Stimulated activated naive CD8-positive, alpha-beta T cell treated with anti-CD3 and anti-CD28 coated beads, Interleukin-15, Interleukin-2, amounts not matched to agents 100 U/mL and 50 U/mL, for 24 hours (primary cell): ENCODE data around the gene R3HCC1L.

ENCODE experiments used
- ATAC-seq: fragments of 150-1000 bp; cut with Tn5 transposase; one replicate; pipeline ENCODE4 v1.10.0; 2021
- DNase-seq: peaks from one replicate; pipeline ENCODE4 v3.0.0; 2021

R3HCC1L gene

DNA sequence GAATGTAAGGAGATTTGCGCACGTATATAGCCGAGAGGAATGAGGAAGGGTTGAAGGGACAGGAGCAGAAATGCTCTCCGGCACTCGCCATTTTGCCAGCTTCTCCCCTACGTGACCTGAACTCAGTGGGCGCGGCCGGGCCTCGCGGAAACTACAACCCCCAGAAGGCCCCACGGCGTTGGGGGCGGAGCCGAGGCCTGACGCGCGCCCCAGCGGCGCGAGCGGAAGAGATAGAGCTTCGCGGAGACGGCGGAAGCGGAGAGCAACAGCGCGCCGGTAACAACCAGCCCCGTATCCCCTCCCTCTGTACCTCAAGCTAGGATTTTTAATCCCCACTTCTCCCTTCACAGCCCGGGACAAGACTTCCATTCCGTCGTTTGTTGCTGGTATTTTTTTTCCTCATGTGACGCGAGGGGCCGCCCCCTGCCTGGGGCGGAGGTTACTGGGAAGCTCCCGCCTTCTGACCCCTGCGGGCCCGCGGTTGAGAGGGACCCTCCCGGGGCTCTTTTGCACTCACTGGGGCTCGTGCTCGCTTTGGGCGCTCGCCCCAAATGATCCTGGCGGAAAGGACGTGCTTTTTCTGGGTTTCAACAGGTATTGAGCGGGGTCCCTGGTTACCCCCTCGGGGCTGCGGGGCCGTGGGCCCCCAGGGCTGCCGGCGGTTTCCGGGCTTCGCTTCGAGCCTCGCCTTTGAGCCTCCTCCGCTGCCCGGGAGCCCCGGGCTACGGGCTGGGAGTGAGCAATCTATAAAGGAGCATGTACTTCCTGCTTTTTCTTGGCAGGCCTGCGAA, at the start of gene R3HCC1L:
TSS of gene R3HCC1L (plus strand) at position 227 of the 791 bp plus-strand sequence. CDS start 73,458 bp downstream, outside the sequence.
- ATAC-seq (peak; percentile 98), DNase-seq (peak; percentile 96)

DNA sequence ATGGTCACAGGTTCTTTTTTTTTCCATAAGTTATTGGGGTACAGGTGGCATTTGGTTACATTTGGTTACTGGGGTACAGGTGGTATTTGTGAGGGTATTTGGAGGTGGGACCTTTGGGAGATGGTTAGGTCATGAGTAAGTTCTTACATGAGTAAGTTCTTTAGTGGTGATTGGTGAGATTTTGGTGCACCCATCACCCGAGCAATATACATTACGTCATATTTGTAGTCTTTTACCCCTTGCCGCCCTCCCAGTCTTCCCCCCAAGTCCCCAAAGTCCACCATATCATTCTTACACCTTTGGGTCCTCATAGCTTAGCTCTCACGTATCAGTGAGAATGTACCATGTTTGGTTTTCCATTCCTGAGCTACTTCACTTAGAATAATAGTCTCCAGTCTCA, 49.2 kb upstream of the R3HCC1L start:
- no peak for ATAC-seq

DNA sequence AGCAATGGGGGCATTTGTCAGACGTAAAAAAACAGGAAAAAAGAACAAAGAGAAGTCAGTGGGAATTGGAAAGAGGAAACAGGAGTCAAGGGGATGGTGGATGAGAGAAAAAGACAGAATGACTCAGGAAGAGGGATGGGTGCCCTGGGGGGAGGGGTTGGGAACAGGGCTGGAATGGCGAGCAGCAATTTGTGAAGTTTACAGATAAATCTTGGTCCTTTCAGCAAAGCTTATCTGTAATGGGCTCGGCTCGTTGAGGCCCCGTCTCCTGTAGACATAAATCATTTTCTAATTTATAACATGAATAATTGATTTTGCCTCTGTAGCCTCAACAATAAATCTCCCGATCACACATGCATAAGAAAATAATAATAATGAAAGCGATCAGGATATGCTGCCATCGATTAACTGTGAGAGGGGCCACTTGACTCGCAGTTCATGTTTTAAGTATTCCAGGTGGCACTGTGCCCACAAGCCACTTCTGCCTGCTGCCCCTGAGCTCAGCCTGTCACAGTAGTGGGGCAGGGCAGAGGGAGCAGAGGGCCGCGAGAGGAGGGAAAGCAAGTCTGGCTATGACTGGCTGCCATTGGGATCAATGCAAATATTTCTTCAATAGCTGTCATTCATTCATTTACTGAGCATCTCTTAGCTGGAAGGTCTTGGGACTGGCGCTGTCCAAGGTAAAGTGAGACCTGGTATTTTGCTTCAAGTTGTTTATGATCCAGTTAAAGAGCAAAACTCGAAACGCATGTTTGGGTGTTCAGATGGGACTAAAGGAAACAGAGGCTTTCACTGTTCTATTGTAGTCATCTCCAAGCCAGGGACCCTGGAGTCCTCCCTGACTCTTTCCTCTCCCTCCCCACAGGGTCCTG, 47.4 kb upstream of the R3HCC1L start:
- no peak for ATAC-seq
- DNase-seq: no peak

More for the DNA sequence above, 49.2 kb upstream of the R3HCC1L start:
- DNase-seq: no peak

DNA sequence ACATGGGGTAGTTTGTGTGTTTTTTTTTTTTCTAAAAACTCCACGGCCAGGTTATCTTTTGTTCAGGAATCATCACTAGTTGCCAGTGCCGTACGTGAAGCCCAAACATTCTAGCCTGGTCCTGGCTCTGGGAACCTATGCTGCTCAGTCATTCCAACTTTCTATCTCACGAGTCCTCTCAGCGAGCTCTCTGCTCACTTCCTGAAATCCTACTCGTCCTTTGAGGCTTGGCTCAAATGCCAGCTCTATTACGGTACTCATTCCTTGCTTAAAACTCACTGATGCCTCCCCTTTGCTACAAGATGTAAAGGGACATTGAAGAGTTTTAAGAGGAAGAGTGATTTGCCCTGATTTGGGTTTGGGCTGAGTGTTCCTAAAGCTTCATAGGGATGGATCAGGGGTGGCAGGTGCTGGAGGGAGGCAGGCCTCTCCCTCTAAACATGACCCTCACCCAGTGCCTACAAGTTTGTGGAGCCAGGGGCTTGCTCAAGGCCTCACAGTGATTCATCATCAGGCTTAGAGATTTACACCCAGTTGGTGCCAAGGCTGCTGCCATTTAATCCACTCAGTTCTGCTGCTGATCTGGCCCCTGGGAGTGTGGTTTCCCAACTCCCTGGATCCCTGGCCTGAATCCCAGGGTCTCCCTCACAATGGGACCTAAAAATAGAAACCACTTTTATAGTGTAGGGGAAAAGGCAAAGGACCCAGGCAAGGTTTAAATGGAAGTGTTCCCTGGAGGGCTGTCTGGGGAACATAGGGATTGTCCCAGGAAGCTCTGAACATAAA, 46.1 kb upstream of the R3HCC1L start:
- ATAC-seq: no peak

DNA sequence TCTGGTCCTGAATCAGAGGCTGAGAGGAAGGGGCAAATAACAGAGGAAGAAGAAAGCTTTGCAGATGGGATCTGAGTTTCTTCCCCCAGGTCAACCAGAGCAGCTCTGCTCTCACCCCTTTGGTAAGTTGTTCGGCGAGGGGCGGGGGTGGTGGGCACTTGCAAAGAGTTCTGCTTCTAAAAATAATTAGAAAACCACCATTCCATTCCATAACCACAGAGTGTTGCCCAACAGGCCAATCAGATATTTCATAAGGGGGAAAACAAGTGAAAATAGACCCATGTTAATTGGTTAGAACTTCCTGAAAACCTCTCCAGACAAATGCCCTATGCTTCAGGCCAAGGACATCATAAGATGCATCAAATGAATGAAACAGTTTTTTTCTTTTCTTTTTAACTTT, 43.6 kb upstream of the R3HCC1L start:
- DNase-seq: no peak
- no peak for ATAC-seq

More for the DNA sequence above, 46.1 kb upstream of the R3HCC1L start:
- DNase-seq: no peak

DNA sequence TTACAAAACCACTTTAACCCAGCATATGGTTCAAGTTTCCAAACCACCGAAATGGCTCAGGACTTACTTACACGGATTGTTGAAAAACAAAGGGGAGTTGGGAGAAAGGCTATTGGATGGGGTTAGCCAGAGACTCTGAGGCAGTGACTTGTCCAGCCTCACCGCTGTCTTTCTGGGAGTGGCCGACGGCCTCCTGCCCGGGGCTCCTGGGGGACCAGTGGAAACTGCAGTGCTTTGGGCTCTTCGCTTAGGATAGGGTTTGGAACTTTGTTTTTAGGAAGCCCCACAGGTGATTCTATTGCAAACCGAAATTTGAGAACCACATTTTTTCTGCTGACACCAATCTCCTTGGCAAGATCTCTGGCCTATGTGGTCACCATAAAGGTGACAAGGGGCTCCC, 38.1 kb upstream of the R3HCC1L start:
- DNase-seq (no peak), ATAC-seq (no peak)

DNA sequence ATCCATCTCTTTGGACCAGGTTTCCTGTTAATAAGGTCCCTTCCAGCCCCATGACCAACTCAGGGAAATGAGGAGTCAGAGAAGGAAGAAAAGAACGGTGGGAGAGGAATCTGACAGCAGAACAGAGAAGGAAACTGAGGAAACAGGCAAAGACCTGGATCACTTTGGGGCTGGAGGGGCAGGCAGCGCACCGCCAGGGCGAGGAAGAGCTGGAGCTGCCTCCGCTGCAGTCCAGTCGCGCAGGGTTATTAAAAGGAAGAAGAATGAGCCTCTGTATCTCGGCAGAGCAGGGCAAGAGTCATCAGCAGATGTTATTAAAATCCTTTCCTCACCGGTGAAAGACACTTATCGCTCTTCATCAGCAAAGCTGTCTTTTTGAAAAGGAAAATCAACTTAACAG, 37.7 kb upstream of the R3HCC1L start:
- DNase-seq (no peak), ATAC-seq (no peak)

DNA sequence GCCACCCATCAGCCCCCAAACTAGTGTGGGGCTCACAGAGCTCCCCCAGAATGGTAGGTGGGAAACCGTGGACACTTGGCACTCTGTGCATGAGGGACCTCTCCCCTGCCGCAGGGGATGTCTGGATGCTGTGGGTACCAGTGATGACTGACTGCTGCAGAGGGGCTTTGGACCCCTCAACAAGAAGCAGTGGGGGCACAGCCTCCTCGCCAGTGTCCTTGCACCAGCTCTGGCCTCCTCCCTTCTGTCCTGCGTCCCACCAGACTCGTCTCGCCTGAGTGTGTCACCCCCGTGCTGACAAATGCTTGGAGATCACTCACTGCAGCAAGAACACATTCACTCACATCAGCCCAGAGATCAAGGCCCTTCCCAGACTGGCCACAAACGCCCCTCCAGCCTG, 37.3 kb upstream of the R3HCC1L start:
- no peak for ATAC-seq
- no peak for DNase-seq

DNA sequence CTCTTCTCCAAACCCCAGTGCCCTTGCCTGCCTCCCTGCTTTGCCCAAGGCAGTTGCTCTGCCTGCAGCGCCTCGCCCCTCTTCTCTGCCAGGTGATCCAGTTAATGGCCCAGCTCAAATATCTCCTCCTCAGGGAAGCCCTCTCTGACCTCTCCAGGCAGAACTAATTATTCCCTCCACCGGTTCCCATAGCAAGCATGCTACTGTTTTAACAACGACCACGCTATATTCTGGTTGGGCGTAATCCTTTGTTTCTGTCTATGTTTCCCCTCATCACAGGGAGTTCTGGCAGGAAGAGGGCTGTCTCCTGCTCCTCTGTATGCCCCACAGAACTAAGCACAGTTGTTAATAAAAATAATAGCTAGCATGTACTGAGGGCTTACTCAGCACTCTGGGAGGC, 36.8 kb upstream of the R3HCC1L start:
- ATAC-seq: no peak

DNA sequence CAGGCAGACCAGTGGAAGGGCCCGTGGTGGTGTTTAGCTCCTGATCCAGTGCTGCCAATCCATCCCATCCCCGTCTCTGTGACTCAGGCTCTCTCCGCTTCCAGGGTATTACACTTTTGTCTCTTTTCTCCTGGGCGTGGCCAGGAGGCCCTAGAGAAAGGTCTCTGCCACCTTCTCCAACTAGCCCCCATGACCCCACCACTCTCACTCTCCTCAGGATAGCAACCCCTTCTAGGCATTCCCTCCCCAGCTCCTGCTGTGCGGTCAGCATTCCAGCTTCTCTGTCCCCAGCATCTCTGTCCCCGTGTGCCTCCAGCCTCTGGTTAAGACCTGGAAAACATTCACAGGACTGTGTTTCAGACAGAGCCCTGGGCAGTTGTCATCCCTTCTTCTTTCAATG, 36.2 kb upstream of the R3HCC1L start:
- ATAC-seq (no peak), DNase-seq (no peak)

More for the DNA sequence above, 36.8 kb upstream of the R3HCC1L start:
- no peak for DNase-seq

DNA sequence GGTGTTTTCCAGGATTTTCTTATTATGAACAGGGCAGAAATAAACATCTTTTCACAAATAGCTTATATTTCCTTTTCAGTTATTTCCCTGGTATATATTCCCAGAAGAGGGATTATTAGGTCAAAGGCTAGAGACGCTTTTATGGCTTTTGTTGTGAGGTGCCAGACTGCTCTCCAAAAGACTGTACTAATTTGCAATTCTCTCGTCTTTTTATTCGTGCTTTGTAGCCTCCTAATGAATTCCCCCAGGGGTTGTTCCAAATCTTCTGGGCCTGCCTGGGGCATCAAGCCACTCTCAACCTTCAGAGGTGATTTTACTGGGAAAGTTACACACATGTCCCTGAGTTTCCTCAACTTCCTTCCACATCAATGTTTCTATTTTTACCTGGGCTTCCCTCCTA, 34.0 kb upstream of the R3HCC1L start:
- ATAC-seq: no peak

DNA sequence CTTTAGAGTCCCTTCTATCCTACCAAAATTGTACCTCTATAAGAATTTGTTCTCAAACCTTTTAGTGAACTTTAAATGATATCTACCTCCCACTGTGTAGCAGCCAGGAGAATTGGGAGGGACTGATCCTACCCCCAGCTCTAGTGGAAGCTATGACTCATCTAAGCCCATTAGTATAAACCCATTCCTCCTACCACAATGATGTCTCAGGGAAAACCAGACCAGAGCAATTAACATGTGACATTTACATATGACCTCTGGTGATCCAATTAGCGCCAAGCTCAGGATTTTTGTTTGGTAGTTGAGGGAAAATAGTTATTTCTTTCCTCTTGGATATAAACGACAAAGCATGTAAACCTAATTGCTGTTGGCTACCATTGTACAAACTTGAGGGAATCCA, 33.1 kb upstream of the R3HCC1L start:
- DNase-seq: no peak
- peak; percentile 68 for ATAC-seq

More for the DNA sequence above, 34.0 kb upstream of the R3HCC1L start:
- no peak for DNase-seq

DNA sequence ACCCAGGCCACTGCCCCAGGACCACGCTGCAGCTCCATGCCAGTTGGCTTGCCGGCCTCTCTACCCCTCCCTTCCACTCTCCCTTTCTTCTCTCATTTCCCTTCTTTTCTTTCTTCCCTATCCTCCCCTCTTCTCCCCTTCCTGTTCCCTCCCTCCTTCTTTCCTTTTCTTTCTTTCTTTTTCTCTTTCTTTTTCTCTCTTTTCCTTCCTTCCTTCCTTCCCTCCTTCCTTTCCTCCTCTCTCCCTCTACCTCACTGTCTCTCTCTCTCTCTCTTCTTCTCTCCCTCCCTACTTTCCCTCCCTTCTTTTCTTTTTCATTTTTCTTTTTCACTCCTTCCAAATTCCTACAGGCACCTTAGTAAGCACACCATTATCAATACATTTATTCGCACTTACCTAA, 30.3 kb upstream of the R3HCC1L start:
- ATAC-seq: no peak
- DNase-seq: no peak

DNA sequence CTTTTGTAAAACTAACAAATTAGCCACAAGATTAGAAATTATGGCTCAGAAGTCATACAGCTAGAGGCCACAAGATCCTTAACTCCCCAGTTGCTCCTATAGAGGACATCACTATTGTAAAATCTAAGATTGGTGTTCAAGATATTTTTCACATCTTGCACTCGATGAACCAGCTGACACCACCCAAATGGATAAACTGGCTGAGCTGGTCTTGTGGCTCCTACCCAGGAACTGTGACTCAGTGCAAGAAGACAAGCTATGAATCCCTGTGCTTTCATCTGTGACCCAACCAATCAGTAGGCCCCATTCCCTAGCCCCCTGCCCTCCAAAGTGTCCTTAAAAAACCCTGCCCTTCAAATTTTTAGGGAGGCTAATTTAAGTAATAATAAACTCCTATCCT, 27.9 kb upstream of the R3HCC1L start:
- no peak for DNase-seq
- no peak for ATAC-seq

DNA sequence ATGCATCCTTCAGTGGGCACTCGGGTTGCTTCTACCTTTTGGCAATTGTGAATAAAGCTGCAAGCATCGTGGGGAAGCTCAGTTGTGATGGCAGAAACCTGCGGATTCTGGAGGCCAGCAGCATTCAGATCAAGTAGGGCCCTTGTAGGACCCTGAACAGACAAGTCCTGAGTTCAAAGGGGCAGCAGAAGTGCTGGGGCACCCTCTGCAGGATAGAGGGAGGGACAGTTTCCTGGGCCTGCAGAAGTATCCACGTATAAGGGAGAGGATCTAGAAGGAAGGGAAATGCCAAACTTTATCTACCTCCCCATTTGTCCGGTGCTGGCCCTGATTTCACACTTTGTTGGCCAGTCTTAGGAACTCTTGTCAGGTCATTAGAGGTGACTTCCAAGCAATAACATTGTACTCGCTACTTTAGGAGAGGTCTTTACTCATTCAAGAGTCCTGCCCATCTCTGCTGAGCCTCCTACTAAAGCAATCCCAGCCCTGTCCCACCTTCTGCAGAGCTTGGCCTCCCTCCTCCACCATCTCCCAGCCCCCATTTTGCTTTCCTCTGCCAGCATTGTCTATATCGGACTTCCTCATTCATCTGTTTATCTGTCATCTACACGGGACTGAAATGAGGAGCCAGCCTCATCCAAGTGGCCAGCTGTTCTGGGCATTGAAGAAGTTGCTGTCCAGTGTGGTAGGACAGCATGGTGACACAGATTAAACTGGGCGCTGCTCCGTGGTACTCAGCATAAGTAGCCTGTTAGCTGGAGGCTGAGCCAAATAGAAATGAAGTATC, 26.6 kb upstream of the R3HCC1L start:
- no peak for ATAC-seq
- DNase-seq: no peak

DNA sequence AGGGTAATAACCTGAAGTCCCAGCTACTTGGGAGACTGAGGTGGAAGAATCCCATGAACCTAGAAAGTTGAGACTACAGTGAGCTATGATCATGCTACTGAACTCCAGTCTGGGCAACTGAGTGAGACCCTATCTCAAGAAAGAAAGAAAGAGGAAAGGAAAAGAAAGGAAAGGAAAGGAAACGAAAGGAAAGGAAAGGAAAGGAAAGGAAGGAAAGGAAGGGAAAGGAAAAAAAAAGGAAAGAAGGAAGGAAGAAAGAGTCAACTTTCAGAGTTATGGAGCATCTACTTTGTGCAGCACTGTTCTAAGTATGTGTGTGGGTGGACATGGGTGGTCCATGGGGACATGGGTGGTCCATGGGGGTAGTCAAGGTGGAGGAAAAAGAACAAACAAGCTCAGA, 24.1 kb upstream of the R3HCC1L start:
- no peak for DNase-seq
- no peak for ATAC-seq

DNA sequence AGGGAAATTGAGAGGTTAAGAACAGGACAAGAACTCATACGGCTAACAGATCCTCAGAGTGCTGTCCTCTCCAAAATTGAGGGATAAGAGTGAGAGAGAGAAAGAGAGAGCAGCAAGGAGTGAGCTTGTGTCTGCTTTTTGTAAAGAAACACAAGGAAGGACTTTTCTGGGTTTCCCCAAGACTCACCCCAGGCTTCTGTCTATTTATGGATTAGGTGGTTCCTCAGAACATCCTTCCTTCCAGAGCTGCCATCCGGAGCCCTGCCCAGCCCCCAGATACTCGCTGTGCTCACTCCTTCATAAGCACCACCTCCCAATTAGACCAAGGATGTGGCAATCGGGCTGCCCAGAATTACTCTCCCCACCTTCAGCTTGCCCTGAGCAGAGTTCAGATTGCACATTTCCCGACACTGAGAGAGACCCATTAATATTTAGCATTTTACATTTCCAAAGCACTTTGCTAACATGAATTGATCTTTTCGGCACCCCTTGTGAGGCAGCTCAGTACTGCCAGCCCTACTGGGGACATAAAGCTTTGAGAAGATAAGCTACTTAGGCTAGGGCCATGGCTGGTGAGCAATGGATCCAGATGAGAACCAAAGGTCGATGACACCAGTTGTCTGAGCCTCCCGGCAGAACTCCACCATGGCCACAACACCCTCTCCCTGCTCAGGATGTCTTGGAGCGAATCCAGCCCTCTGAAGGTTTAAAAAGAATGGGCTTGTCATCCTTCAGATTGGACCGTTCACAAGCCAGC, 19.2 kb upstream of the R3HCC1L start:
- no peak for ATAC-seq
- no peak for DNase-seq

DNA sequence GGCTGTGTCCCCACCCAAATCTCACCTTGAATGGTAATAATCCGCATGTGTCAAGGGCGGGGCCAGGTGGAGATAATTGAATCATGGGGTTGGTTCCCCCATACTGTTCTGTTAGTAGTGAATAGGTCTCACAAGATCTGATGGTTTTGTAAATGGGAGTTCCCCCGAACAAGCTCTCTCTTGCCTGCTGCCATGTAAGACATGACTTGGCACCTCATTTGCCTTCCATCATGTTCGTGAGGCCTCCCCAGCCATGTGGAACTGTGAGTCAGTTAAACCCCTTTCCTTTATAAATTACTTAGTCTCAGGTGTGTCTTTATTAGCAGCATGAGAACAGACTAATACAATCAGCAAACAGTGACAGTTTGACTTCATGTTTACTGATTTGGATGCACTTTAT, 14.6 kb upstream of the R3HCC1L start:
- ATAC-seq: no peak
- DNase-seq: no peak

DNA sequence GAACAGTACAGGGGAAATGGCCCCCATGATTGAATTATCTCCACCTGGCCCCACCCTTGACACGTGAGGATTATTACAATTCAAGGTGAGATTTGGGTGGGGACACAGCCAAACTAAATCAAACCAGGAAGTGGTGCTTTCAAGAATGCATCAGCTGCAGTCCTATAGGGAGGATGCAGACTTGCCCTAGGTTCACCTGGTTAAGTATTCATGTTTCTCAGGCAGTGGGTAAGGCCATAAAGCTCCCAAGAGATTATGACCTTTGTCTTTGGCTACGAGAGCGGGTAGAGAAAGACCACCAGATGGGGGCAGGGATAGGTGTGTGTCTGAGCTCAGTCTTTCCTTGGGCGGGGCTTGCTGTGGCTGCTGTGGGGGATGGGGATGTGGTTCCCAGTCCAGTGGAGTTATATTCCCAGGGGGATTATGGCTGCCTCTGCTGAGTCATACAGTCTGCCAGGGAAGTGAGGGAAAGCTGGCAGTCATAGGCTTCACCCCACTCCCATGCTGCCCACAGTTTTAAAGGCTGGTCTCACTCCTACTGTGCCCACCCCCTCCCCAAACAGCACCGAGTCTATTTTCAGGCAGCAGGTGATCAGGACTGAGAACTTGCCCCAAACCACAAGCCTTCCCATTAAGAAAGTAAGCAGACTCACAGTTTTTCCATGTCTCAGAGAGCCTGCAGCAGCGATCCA, 8.4 kb upstream of the R3HCC1L start:
- DNase-seq (no peak), ATAC-seq (no peak)

DNA sequence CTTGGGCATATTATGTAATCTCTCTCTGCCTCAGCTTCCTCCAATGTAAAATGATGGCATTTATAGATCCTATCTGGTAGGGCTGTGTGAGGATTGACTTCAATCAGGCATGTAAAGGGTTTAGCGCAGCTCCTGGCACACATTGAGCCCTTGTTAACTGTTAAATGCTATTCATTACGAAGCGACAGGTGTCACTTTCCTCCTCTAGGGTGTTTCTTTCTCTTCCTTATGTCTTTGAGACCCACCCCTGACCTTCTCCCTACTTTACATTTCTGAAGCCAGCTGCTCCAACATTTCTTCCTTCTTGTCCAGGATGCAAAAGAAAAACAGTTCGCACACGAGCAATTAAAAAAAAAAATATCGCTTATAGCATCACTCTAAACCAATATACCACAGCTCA, 5.7 kb upstream of the R3HCC1L start:
- DNase-seq (no peak), ATAC-seq (no peak)
